Neural cell (in vitro differentiated cells): ENCODE measurements around the gene GCFC2.

Experiments
- EP300 ChIP-seq: fragments of 450-650 bp; conservative IDR thresholded peaks from 2 replicates; pipeline ENCODE4 v1.6.1; 2014; ENCODE audit warnings: antibody characterized with exemption, mild to moderate bottlenecking, moderate library complexity; ENCODE audit not compliant: poor library complexity, severe bottlenecking
- EZH2 ChIP-seq: fragments of 200-600, 300-800 bp; shearing (Covaris generic), sonication (generic); IDR thresholded peaks from 2 replicates; pipeline ENCODE4 v1.6.1; 2014; ENCODE audit warnings: antibody characterized with exemption, low read length, borderline replicate concordance, mild to moderate bottlenecking; ENCODE audit not compliant: insufficient read depth, poor library complexity, severe bottlenecking
- POLR2AphosphoS5 ChIP-seq: IDR thresholded peaks from 2 replicates; pipeline ENCODE4 v1.6.1; 2012
- RAD21 ChIP-seq: fragments of 450-650 bp; conservative IDR thresholded peaks from 2 replicates; pipeline ENCODE4 v1.6.1; 2014; ENCODE audit warnings: antibody characterized with exemption, mild to moderate bottlenecking, moderate library complexity
- SMC3 ChIP-seq: fragments of 450-650 bp; conservative IDR thresholded peaks from 2 replicates; pipeline ENCODE4 v1.6.1; 2014; ENCODE audit warnings: antibody characterized with exemption, mild to moderate bottlenecking, moderate library complexity; ENCODE audit not compliant: poor library complexity
- TF ChIP-seq, protein P1 (sequence below): fragments of 450-650 bp; IDR thresholded peaks from 2 replicates; pipeline ENCODE4 v1.5.1; 2014; ENCODE audit warnings: antibody characterized with exemption, mild to moderate bottlenecking, moderate library complexity; ENCODE audit not compliant: poor library complexity, severe bottlenecking
- TF ChIP-seq, protein P2 (sequence below): IDR thresholded peaks from 2 replicates; pipeline ENCODE4 v1.6.1; 2012; ENCODE audit warnings: borderline replicate concordance

DNA sequence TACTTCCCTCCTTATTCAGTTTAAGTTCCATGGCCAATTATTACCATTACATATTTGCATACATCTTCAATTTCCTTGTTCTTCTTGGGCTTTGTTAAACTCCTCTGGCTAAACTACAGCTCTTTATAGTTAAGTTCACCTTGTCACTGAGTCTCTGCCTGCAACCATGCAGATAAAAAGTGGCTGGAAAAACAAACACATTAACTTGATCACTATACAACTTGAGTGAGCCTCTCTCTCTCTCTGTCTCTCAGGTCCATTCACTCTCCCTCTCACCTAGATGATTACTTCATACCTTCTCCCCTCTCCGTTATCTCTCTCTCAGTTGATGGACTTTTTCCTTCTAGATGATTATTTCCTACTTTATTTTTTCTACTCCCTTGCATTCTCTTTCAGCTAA lies 30.3 kb downstream of the GCFC2 start:
- TF ChIP-seq, protein P1, sequence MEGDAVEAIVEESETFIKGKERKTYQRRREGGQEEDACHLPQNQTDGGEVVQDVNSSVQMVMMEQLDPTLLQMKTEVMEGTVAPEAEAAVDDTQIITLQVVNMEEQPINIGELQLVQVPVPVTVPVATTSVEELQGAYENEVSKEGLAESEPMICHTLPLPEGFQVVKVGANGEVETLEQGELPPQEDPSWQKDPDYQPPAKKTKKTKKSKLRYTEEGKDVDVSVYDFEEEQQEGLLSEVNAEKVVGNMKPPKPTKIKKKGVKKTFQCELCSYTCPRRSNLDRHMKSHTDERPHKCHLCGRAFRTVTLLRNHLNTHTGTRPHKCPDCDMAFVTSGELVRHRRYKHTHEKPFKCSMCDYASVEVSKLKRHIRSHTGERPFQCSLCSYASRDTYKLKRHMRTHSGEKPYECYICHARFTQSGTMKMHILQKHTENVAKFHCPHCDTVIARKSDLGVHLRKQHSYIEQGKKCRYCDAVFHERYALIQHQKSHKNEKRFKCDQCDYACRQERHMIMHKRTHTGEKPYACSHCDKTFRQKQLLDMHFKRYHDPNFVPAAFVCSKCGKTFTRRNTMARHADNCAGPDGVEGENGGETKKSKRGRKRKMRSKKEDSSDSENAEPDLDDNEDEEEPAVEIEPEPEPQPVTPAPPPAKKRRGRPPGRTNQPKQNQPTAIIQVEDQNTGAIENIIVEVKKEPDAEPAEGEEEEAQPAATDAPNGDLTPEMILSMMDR, result no peak
- TF ChIP-seq EZH2, result no peak
- no peak for TF ChIP-seq POLR2AphosphoS5
- no peak for TF ChIP-seq EP300
- TF ChIP-seq, protein P2, sequence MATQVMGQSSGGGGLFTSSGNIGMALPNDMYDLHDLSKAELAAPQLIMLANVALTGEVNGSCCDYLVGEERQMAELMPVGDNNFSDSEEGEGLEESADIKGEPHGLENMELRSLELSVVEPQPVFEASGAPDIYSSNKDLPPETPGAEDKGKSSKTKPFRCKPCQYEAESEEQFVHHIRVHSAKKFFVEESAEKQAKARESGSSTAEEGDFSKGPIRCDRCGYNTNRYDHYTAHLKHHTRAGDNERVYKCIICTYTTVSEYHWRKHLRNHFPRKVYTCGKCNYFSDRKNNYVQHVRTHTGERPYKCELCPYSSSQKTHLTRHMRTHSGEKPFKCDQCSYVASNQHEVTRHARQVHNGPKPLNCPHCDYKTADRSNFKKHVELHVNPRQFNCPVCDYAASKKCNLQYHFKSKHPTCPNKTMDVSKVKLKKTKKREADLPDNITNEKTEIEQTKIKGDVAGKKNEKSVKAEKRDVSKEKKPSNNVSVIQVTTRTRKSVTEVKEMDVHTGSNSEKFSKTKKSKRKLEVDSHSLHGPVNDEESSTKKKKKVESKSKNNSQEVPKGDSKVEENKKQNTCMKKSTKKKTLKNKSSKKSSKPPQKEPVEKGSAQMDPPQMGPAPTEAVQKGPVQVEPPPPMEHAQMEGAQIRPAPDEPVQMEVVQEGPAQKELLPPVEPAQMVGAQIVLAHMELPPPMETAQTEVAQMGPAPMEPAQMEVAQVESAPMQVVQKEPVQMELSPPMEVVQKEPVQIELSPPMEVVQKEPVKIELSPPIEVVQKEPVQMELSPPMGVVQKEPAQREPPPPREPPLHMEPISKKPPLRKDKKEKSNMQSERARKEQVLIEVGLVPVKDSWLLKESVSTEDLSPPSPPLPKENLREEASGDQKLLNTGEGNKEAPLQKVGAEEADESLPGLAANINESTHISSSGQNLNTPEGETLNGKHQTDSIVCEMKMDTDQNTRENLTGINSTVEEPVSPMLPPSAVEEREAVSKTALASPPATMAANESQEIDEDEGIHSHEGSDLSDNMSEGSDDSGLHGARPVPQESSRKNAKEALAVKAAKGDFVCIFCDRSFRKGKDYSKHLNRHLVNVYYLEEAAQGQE, result no peak
- TF ChIP-seq RAD21, result no peak
- no peak for TF ChIP-seq SMC3
